T-helper 2 cell treated with Interferon-gamma antibody and Interleukin-4, amounts not matched to agents 5 μg/mL and 100 μg/mL, for 36 hours (primary cell): Measurements from ENCODE around the gene CNMD.
"Not testable (repeated sequence)": the region's sequence is repeated elsewhere in the genome, so short reads cannot be mapped to it uniquely, and the experiment has no call there.

ENCODE experiments used
- DNase-seq: peaks from one replicate; pipeline ENCODE4 v3.0.0; 2021; ENCODE audit warnings: low spot score
- H3K27ac Mint-ChIP-seq: one replicate; pipeline ENCODE4 v1.8.0; 2021; ENCODE audit warnings: mild to moderate bottlenecking, mixed read lengths
- H3K27me3 Mint-ChIP-seq: one replicate; pipeline ENCODE4 v1.8.0; 2021; ENCODE audit warnings: low read depth, mixed read lengths
- H3K36me3 Mint-ChIP-seq: one replicate; pipeline ENCODE4 v1.8.0; 2021; ENCODE audit warnings: low read depth, mixed read lengths
- H3K4me1 Mint-ChIP-seq: one replicate; pipeline ENCODE4 v1.8.0; 2021; ENCODE audit warnings: low read depth, mixed read lengths
- H3K4me3 Mint-ChIP-seq: one replicate; pipeline ENCODE4 v1.8.0; 2022; ENCODE audit warnings: mild to moderate bottlenecking, moderate library complexity, mixed read lengths
- H3K9me3 Mint-ChIP-seq: one replicate; pipeline ENCODE4 v1.8.0; 2021; ENCODE audit warnings: mixed read lengths

CNMD gene

GRCh38 chr13:52736891-52737290 is 2.7 kb downstream of the CNMD start:
- no peaks in the 10 kb centered on the region for H3K4me1 Mint-ChIP-seq
- H3K27me3 Mint-ChIP-seq: peaks cover 37% of the 10 kb centered on the region
- H3K9me3 Mint-ChIP-seq: no peaks in the 10 kb centered on the region
- DNase-seq: no peak
- no peaks in the 10 kb centered on the region for H3K36me3 Mint-ChIP-seq
- no peak overlapping the region for H3K4me3 Mint-ChIP-seq
- H3K27ac Mint-ChIP-seq: no peak overlapping the region

- Mint-ChIP-seq H3K4me1 (no peaks in the 10 kb centered on the region), H3K9me3 (no peaks in the 10 kb centered on the region), H3K27ac (no peak overlapping the region), H3K36me3 (no peaks in the 10 kb centered on the region), H3K4me3 (no peak overlapping the region), H3K27me3 (peaks cover 17% of the 10 kb centered on the region)
- DNase-seq: no peak
Measured at GRCh38 chr13:52734075-52734623, 5.5 kb downstream of the CNMD start.

- Mint-ChIP-seq H3K27me3 (peaks cover 3% of the 10 kb centered on the region), H3K36me3 (no peaks in the 10 kb centered on the region), H3K4me1 (peaks cover 2% of the 10 kb centered on the region), H3K27ac (no peak overlapping the region), H3K4me3 (no peak overlapping the region), H3K9me3 (no peaks in the 10 kb centered on the region)
- no peak for DNase-seq
Measured at GRCh38 chr13:52726258-52726657, 13.4 kb downstream of the CNMD start.

GRCh38 chr13:52725302-52725701 is 14.3 kb downstream of the CNMD start:
- H3K4me3 Mint-ChIP-seq: no peak overlapping the region
- peaks cover 3% of the 10 kb centered on the region for H3K27me3 Mint-ChIP-seq
- H3K36me3 Mint-ChIP-seq: no peaks in the 10 kb centered on the region
- peaks cover 2% of the 10 kb centered on the region for H3K4me1 Mint-ChIP-seq
- H3K9me3 Mint-ChIP-seq: no peaks in the 10 kb centered on the region
- H3K27ac Mint-ChIP-seq: no peak overlapping the region
- DNase-seq: no peak

GRCh38 chr13:52723181-52723580 is 16.4 kb downstream of the CNMD start:
- DNase-seq: no peak
- peaks cover 6% of the 10 kb centered on the region for H3K27me3 Mint-ChIP-seq
- H3K9me3 Mint-ChIP-seq: peaks cover 4% of the 10 kb centered on the region
- H3K27ac Mint-ChIP-seq: no peak overlapping the region
- H3K4me1 Mint-ChIP-seq: peaks cover 2% of the 10 kb centered on the region
- H3K36me3 Mint-ChIP-seq: no peaks in the 10 kb centered on the region
- H3K4me3 Mint-ChIP-seq: no peak overlapping the region

- H3K4me3 Mint-ChIP-seq, H3K9me3 Mint-ChIP-seq, H3K27me3 Mint-ChIP-seq, H3K36me3 Mint-ChIP-seq, DNase-seq, H3K4me1 Mint-ChIP-seq, H3K27ac Mint-ChIP-seq: not testable (repeated sequence)
Measured at GRCh38 chr13:52721356-52721755, 18.3 kb downstream of the CNMD start.

- not testable (repeated sequence) for H3K36me3 Mint-ChIP-seq, H3K27ac Mint-ChIP-seq, H3K4me1 Mint-ChIP-seq, DNase-seq, H3K27me3 Mint-ChIP-seq, H3K9me3 Mint-ChIP-seq, H3K4me3 Mint-ChIP-seq
Measured at GRCh38 chr13:52720904-52721303, 18.7 kb downstream of the CNMD start.

GRCh38 chr13:52713894-52714293 is 25.7 kb downstream of the CNMD start:
- peaks cover 4% of the 10 kb centered on the region for H3K9me3 Mint-ChIP-seq
- DNase-seq: no peak
- no peaks in the 10 kb centered on the region for H3K36me3 Mint-ChIP-seq
- no peak overlapping the region for H3K27ac Mint-ChIP-seq
- H3K4me3 Mint-ChIP-seq: no peak overlapping the region
- peaks cover 16% of the 10 kb centered on the region for H3K27me3 Mint-ChIP-seq
- no peaks in the 10 kb centered on the region for H3K4me1 Mint-ChIP-seq

- Mint-ChIP-seq H3K27me3 (peaks cover 16% of the 10 kb centered on the region), H3K4me1 (no peaks in the 10 kb centered on the region), H3K4me3 (no peak overlapping the region), H3K27ac (no peak overlapping the region), H3K9me3 (no peaks in the 10 kb centered on the region), H3K36me3 (no peaks in the 10 kb centered on the region)
- no peak for DNase-seq
Measured at GRCh38 chr13:52712385-52712784, 27.2 kb downstream of the CNMD start.

GRCh38 chr13:52711286-52711685 is 28.3 kb downstream of the CNMD start:
- no peaks in the 10 kb centered on the region for H3K36me3 Mint-ChIP-seq
- no peak overlapping the region for H3K27ac Mint-ChIP-seq
- H3K27me3 Mint-ChIP-seq: peaks cover 10% of the 10 kb centered on the region
- DNase-seq: no peak
- H3K4me1 Mint-ChIP-seq: no peaks in the 10 kb centered on the region
- no peak overlapping the region for H3K4me3 Mint-ChIP-seq
- H3K9me3 Mint-ChIP-seq: no peaks in the 10 kb centered on the region

- not testable (repeated sequence) for DNase-seq, H3K36me3 Mint-ChIP-seq, H3K27ac Mint-ChIP-seq, H3K4me1 Mint-ChIP-seq, H3K27me3 Mint-ChIP-seq, H3K9me3 Mint-ChIP-seq, H3K4me3 Mint-ChIP-seq
Measured at GRCh38 chr13:52708266-52708665, 31.4 kb downstream of the CNMD start.

GRCh38 chr13:52707375-52707774 is 32.2 kb downstream of the CNMD start:
- H3K27me3 Mint-ChIP-seq: no peaks in the 10 kb centered on the region
- no peaks in the 10 kb centered on the region for H3K9me3 Mint-ChIP-seq
- H3K4me1 Mint-ChIP-seq: no peaks in the 10 kb centered on the region
- DNase-seq: no peak
- no peaks in the 10 kb centered on the region for H3K36me3 Mint-ChIP-seq
- no peak overlapping the region for H3K4me3 Mint-ChIP-seq
- no peak overlapping the region for H3K27ac Mint-ChIP-seq

- H3K36me3 Mint-ChIP-seq: no peaks in the 10 kb centered on the region
- H3K27me3 Mint-ChIP-seq: no peaks in the 10 kb centered on the region
- no peak for DNase-seq
- no peak overlapping the region for H3K4me3 Mint-ChIP-seq
- no peaks in the 10 kb centered on the region for H3K9me3 Mint-ChIP-seq
- no peak overlapping the region for H3K27ac Mint-ChIP-seq
- H3K4me1 Mint-ChIP-seq: peaks cover 3% of the 10 kb centered on the region
Measured at GRCh38 chr13:52706081-52706480, 33.5 kb downstream of the CNMD start.

- Mint-ChIP-seq H3K27me3 (no peaks in the 10 kb centered on the region), H3K9me3 (no peaks in the 10 kb centered on the region), H3K27ac (no peak overlapping the region), H3K4me1 (peaks cover 3% of the 10 kb centered on the region), H3K36me3 (no peaks in the 10 kb centered on the region), H3K4me3 (no peak overlapping the region)
- no peak for DNase-seq
Measured at GRCh38 chr13:52703482-52703881, 36.1 kb downstream of the CNMD start.

- peaks cover 3% of the 10 kb centered on the region for H3K36me3 Mint-ChIP-seq
- no peaks in the 10 kb centered on the region for H3K9me3 Mint-ChIP-seq
- H3K27me3 Mint-ChIP-seq: no peaks in the 10 kb centered on the region
- no peak overlapping the region for H3K27ac Mint-ChIP-seq
- H3K4me3 Mint-ChIP-seq: no peak overlapping the region
- H3K4me1 Mint-ChIP-seq: peaks cover 3% of the 10 kb centered on the region
- no peak for DNase-seq
Measured at GRCh38 chr13:52701728-52702465, 37.7 kb downstream of the CNMD start.
